Measurements from ENCODE around the gene TBC1D5. TPM values are rescaled to one million over a fixed set of nuclear protein-coding genes. Genes with fewer than 3 reads are reported as not detected.

TBC1D5 gene
- total RNA-seq, 1 experiment from 2014 or later = 33.9 TPM

GRCh38 chr3:17330660-17331059, 411.8 kb downstream of the TBC1D5 start:
- intact Hi-C loops (cut with micrococcal nuclease) = no loop called here
- no peak for DNase-seq (ENCODE audit: low read depth, low spot score)
- Histone ChIP-seq H3K4me1 (ENCODE audit: control insufficient read depth in 1 of 2, insufficient read depth in 2 of 2, low read length in 2 of 2) (no peaks in the 10 kb centered on the region), H3K79me2 (ENCODE audit: insufficient read depth, low read length) (no peaks in the 10 kb centered on the region), H3K4me2 (ENCODE audit: low read length) (no peak overlapping the region), H2AFZ (ENCODE audit: low read depth, low read length, poor library complexity, severe bottlenecking) (no peak overlapping the region), H3K9ac (ENCODE audit: low read length) (no peak overlapping the region), H3K4me3 (replicated peaks in 1 of 2; ENCODE audit: low read depth in 1 of 2, low read length in 2 of 2) (no peak overlapping the region), H4K20me1 (ENCODE audit: insufficient read depth) (no peaks in the 10 kb centered on the region), H3K9me2 (ENCODE audit: insufficient read depth) (no peaks in the 10 kb centered on the region), H3K27me3 (ENCODE audit: insufficient read depth, low read length) (no peaks in the 10 kb centered on the region), H3K27ac (ENCODE audit: low read depth, low read length) (no peak overlapping the region), H3K36me3 (ENCODE audit: control insufficient read depth in 1 of 2, insufficient read depth in 2 of 2, low read length in 2 of 2) (no peaks in the 10 kb centered on the region), H3K9me3 (ENCODE audit: control insufficient read depth in 1 of 2, insufficient read depth in 1 of 2, low read depth in 1 of 2, low read length in 2 of 2) (no peaks in the 10 kb centered on the region)
- no TSS peak for BruUV-seq (replicated peaks)
- ChIA-PET CTCF (no interaction called here), RAD21 (ENCODE audit: low non-redundant PET in 1 of 2, low total read pairs in 2 of 2, uncharacterized antibody in 2 of 2, unreplicated experiment in 2 of 2) (no interaction called here), POLR2A (no interaction called here)
- TF ChIP-seq ZNF274 (IDR thresholded peaks at IDR 0.05; ENCODE audit: low read depth, low read length) (no peak), SRF (IDR thresholded peaks at IDR 0.05; ENCODE audit: low read depth) (no peak), YY1 (IDR thresholded peaks at IDR 0.05; ENCODE audit: extremely low read depth, insufficient replicate concordance, low read depth, low read length) (no peak)
- ATAC-seq = no peak

- H3K9me2 ChIP-seq (ENCODE audit: insufficient read depth) = no peaks in the 10 kb centered on the region
- H3K9ac ChIP-seq (ENCODE audit: low read length) = no peak overlapping the region
- H3K4me1 ChIP-seq (ENCODE audit: control insufficient read depth in 1 of 2, insufficient read depth in 2 of 2, low read length in 2 of 2) = no peaks in the 10 kb centered on the region
- H3K4me2 ChIP-seq (ENCODE audit: low read length) = no peak overlapping the region
- ChIA-PET POLR2A (no interaction called here), RAD21 (ENCODE audit: low non-redundant PET in 1 of 2, low total read pairs in 2 of 2, uncharacterized antibody in 2 of 2, unreplicated experiment in 2 of 2) (no interaction called here), CTCF (no interaction called here)
- BruUV-seq (replicated peaks) = no TSS peak
- H2AFZ ChIP-seq (ENCODE audit: low read depth, low read length, poor library complexity, severe bottlenecking) = no peak overlapping the region
- H3K27me3 ChIP-seq (ENCODE audit: insufficient read depth, low read length) = no peaks in the 10 kb centered on the region
- no peak overlapping the region for H3K4me3 ChIP-seq (replicated peaks in 1 of 2; ENCODE audit: low read depth in 1 of 2, low read length in 2 of 2)
- ATAC-seq = no peak
- no peaks in the 10 kb centered on the region for H3K9me3 ChIP-seq (ENCODE audit: control insufficient read depth in 1 of 2, insufficient read depth in 1 of 2, low read depth in 1 of 2, low read length in 2 of 2)
- no peak for DNase-seq (ENCODE audit: low read depth, low spot score)
- intact Hi-C loops (cut with micrococcal nuclease) = no loop called here
- H3K36me3 ChIP-seq (ENCODE audit: control insufficient read depth in 1 of 2, insufficient read depth in 2 of 2, low read length in 2 of 2) = no peaks in the 10 kb centered on the region
- no peaks in the 10 kb centered on the region for H3K79me2 ChIP-seq (ENCODE audit: insufficient read depth, low read length)
- no peaks in the 10 kb centered on the region for H4K20me1 ChIP-seq (ENCODE audit: insufficient read depth)
- no peak overlapping the region for H3K27ac ChIP-seq (ENCODE audit: low read depth, low read length)
- no peak for TF ChIP-seq ELF1 (IDR thresholded peaks at IDR 0.05; ENCODE audit: borderline replicate concordance, low read depth)
- no peak for TF ChIP-seq ZBTB33 (IDR thresholded peaks at IDR 0.05; ENCODE audit: extremely low read depth, insufficient replicate concordance, low read length)
- no peak for TF ChIP-seq EZH2phosphoT487 (IDR thresholded peaks at IDR 0.05; ENCODE audit: borderline replicate concordance)
- no peak for TF ChIP-seq ZFX (IDR thresholded peaks at IDR 0.05)
- no peak for TF ChIP-seq EGR1 (IDR thresholded peaks at IDR 0.05; ENCODE audit: low read depth)
- no peak for TF ChIP-seq SIN3A (IDR thresholded peaks at IDR 0.05; ENCODE audit: low read depth)
- TF ChIP-seq RAD21 (IDR thresholded peaks at IDR 0.05; ENCODE audit: low read depth) = no peak
- no peak for TF ChIP-seq POLR2AphosphoS5 (IDR thresholded peaks at IDR 0.05; ENCODE audit: low read depth, low read length)
- TF ChIP-seq FOSL1 (IDR thresholded peaks at IDR 0.05; ENCODE audit: low read depth) = no peak
- no peak for TF ChIP-seq CBX3 (IDR thresholded peaks at IDR 0.05; ENCODE audit: low read depth)
- no peak for TF ChIP-seq ZNF274 (IDR thresholded peaks at IDR 0.05; ENCODE audit: low read depth, low read length)
- TF ChIP-seq TCF7L2 (IDR thresholded peaks at IDR 0.05; ENCODE audit: borderline replicate concordance, extremely low read depth, insufficient read depth, insufficient read length) = no peak
- TF ChIP-seq MAX (IDR thresholded peaks at IDR 0.05) = no peak
- TF ChIP-seq YY1 (IDR thresholded peaks at IDR 0.05; ENCODE audit: extremely low read depth, insufficient replicate concordance, low read depth, low read length) = no peak
- TF ChIP-seq REST (IDR thresholded peaks at IDR 0.05; ENCODE audit: low read depth) = no peak
- TF ChIP-seq SRF (IDR thresholded peaks at IDR 0.05; ENCODE audit: low read depth) = no peak
- TF ChIP-seq CEBPB (IDR thresholded peaks at IDR 0.05; ENCODE audit: low read depth) = no peak
These were observed 412.5 kb downstream of the TBC1D5 start for GRCh38 chr3:17329927-17330326.

Measured in HCT116 (cell line).